Ishikawa (cell line): ENCODE results near the gene HEXIM2.

Experiments
- CEBPB ChIP-seq: IDR thresholded peaks from 2 replicates; pipeline ENCODE4 v1.6.1; 2012
- EGR1 ChIP-seq: IDR thresholded peaks from 2 replicates; pipeline ENCODE4 v1.6.1; 2012
- EP300 ChIP-seq: IDR thresholded peaks from 2 replicates; pipeline ENCODE4 v1.6.1; 2012; ENCODE audit warnings: borderline replicate concordance
- MAX ChIP-seq: IDR thresholded peaks from 2 replicates; pipeline ENCODE4 v1.6.1; 2012
- NFIC ChIP-seq: IDR thresholded peaks from 2 replicates; pipeline ENCODE4 v1.6.1; 2012
- RAD21 ChIP-seq: IDR thresholded peaks from 2 replicates; pipeline ENCODE4 v1.6.1; 2012; ENCODE audit warnings: low read depth
- REST ChIP-seq: IDR thresholded peaks from 2 replicates; pipeline ENCODE4 v1.6.1; 2012; ENCODE audit warnings: low read depth, mild to moderate bottlenecking
- TAF1 ChIP-seq: IDR thresholded peaks from 2 replicates; pipeline ENCODE4 v1.6.1; 2012; ENCODE audit warnings: low read depth, mild to moderate bottlenecking
- TCF12 ChIP-seq: IDR thresholded peaks from 2 replicates; pipeline ENCODE4 v1.6.1; 2012; ENCODE audit warnings: low read depth
- TEAD4 ChIP-seq: IDR thresholded peaks from 2 replicates; pipeline ENCODE4 v1.6.1; 2012
- USF1 ChIP-seq: IDR thresholded peaks from 2 replicates; pipeline ENCODE4 v1.6.1; 2012
- YY1 ChIP-seq: IDR thresholded peaks from 2 replicates; pipeline ENCODE4 v1.6.1; 2012; ENCODE audit warnings: low read depth
- ZBTB7A ChIP-seq: IDR thresholded peaks from 2 replicates; pipeline ENCODE4 v1.6.1; 2012; ENCODE audit warnings: low read depth

GRCh38 chr17:45130681-45131615 lies 30.7 kb upstream of the HEXIM2 start:
- TF ChIP-seq TAF1 (no peak), EP300 (no peak), RAD21 (no peak), NFIC (no peak), USF1 (no peak), TEAD4 (no peak), MAX (no peak), REST (no peak), CEBPB (no peak), ZBTB7A (no peak), YY1 (no peak), EGR1 (no peak), TCF12 (no peak)
